K562 (cell line): ENCODE measurements around the gene SMAD3. TPM values are rescaled to one million over a fixed set of nuclear protein-coding genes. Genes with fewer than 3 reads are reported as not detected.
A peak's percentile ranks its signal among the peaks of the same experiment; 100 is the strongest.

ENCODE experiments used
- ATAC-seq: fragments of 200-7000 bp; cut with Tn5 transposase; 3 replicates; pipeline ENCODE4 v1.9.1; 2020; ENCODE audit warnings: moderate library complexity
- BruUV-seq: library from RNA; stranded (reverse); fragments of 400-500 nt; replicated peaks from 2 replicates; lab custom pipeline; 2021; lab: Mats Ljungman, UMichigan
- CTCF ChIA-PET: fragments of 300-600 bp; formaldehyde crosslinking; extraction: SDS; loops from one replicate; lab custom pipeline; 2021; ENCODE audit warnings: low intra/inter-chr PET ratio; lab: Yijun Ruan, JAX
- POLR2A ChIA-PET: fragments of 300-600, 350-650 bp; sonication (Branson Sonifier 250); formaldehyde crosslinking; extraction: SDS; loops from one replicate; lab custom pipeline; 2021; ENCODE audit warnings: antibody characterized with exemption, inconsistent platforms; lab: Yijun Ruan, JAX
- DNase-seq, 4 experiments: peaks; one replicate each; pipeline versions ENCODE4 v3.0.0 to v3.0.0-alpha.2; 2011 to 2018; ENCODE audit warnings: low spot score in 3 of 4, mixed read lengths in 3 of 4; ENCODE audit errors: extremely low read depth in 1 of 4
- FAIRE-seq: peaks from 2 replicates; lab custom pipeline; 2011; peaks lifted over from hg19 to GRCh38; lab: Jason Lieb, UNC
- H2AFZ ChIP-seq: 2 replicates; pipeline ENCODE4 v1.6.0; 2011; ENCODE audit warnings: low read depth, low read length, control low read depth, inconsistent platforms
- H3K27ac ChIP-seq: fragments of 200-600 bp; 3 replicates; pipeline ENCODE4 v1.8.0; 2011; ENCODE audit warnings: low read depth, mild to moderate bottlenecking, control low read depth, inconsistent platforms, low read length, moderate library complexity, mixed read lengths; ENCODE audit errors: extremely low read depth
- H3K27me3 ChIP-seq, 2 experiments: fragments of 300-600 bp in 1 of 2; 2 replicates in 1 of 2; 3 replicates in 1 of 2; pipeline versions ENCODE4 v1.6.0 to v1.8.0; 2011; ENCODE audit warnings: inconsistent platforms in 2 of 2, low read length in 2 of 2, mild to moderate bottlenecking in 1 of 2, mixed read lengths in 1 of 2, moderate library complexity in 1 of 2; ENCODE audit not compliant: control insufficient read depth in 2 of 2, insufficient read depth in 2 of 2
- H3K36me3 ChIP-seq: fragments of 300-600 bp; 3 replicates; pipeline ENCODE4 v1.8.0; 2011; ENCODE audit warnings: mild to moderate bottlenecking, low read length, inconsistent platforms; ENCODE audit not compliant: control insufficient read depth, insufficient read depth
- H3K4me1 ChIP-seq, 2 experiments: fragments of 200-600 bp in 1 of 2; replicated peaks in 1 of 2; 2 replicates in 1 of 2; 3 replicates in 1 of 2; pipeline versions ENCODE4 v1.5.1 to v1.8.0; 2011; ENCODE audit warnings: inconsistent platforms in 2 of 2, low read length in 2 of 2, mild to moderate bottlenecking in 1 of 2, mixed read lengths in 1 of 2, moderate library complexity in 1 of 2; ENCODE audit not compliant: control insufficient read depth in 2 of 2, insufficient read depth in 2 of 2
- H3K4me2 ChIP-seq: 2 replicates; pipeline ENCODE4 v1.6.1; 2011; ENCODE audit warnings: low read length, control low read depth, inconsistent platforms, mixed read lengths; ENCODE audit not compliant: insufficient read depth
- H3K4me3 ChIP-seq: fragments of 200-600 bp; sonication (generic), shearing (Covaris generic); 2 replicates; pipeline ENCODE4 v1.5.1; 2016; ENCODE audit warnings: control low read depth, inconsistent platforms
- H3K79me2 ChIP-seq: fragments of 200-600 bp; 3 replicates; pipeline ENCODE4 v1.8.0; 2011; ENCODE audit warnings: low read length, inconsistent platforms; ENCODE audit not compliant: control insufficient read depth, insufficient read depth
- H3K9ac ChIP-seq, 2 experiments: 2 replicates each; pipeline versions ENCODE4 v1.6.0 to v1.6.1; 2011; ENCODE audit warnings: low read depth in 2 of 2, low read length in 2 of 2, control low read depth in 1 of 2, inconsistent platforms in 1 of 2, mild to moderate bottlenecking in 1 of 2, mixed read lengths in 1 of 2; ENCODE audit not compliant: insufficient read depth in 1 of 2
- H3K9me1 ChIP-seq: one replicate; pipeline ENCODE4 v1.6.0; 2011; ENCODE audit warnings: inconsistent platforms, mild to moderate bottlenecking, low read length, moderate library complexity; ENCODE audit not compliant: control insufficient read depth, insufficient read depth
- H3K9me3 ChIP-seq: replicated peaks from 2 replicates; pipeline ENCODE4 v1.5.1; 2011; ENCODE audit warnings: low read depth, low read length, inconsistent platforms; ENCODE audit not compliant: control insufficient read depth, insufficient read depth
- H4K20me1 ChIP-seq: replicated peaks from 2 replicates; pipeline ENCODE4 v1.6.1; 2011; ENCODE audit warnings: low read length, inconsistent platforms, mixed read lengths; ENCODE audit not compliant: control insufficient read depth, insufficient read depth
- COPS2 ChIP-seq: fragments of 450-650 bp; conservative IDR thresholded peaks from 2 replicates; pipeline ENCODE4 v1.6.1; 2016; ENCODE audit warnings: mild to moderate bottlenecking, moderate library complexity
- ETV1 ChIP-seq: fragments of 450-650 bp; conservative IDR thresholded peaks from 2 replicates; pipeline ENCODE4 v1.6.1; 2016; ENCODE audit warnings: missing genetic modification characterization, control low read depth, low read depth, missing compliant biosample characterization
- HNRNPH1 ChIP-seq: fragments of 200-400 bp; formaldehyde crosslinking; optimal IDR thresholded peaks from 2 replicates; pipeline ENCODE3; 2017; ENCODE audit warnings: low read depth, mild to moderate bottlenecking, low read length, moderate library complexity
- KDM1A ChIP-seq, 2 experiments: fragments of 450-650 bp; IDR thresholded peaks; 2 replicates each; pipeline ENCODE4 v1.6.1; 2016; ENCODE audit warnings: mild to moderate bottlenecking in 2 of 2
- NFIC ChIP-seq: fragments of 450-650 bp; IDR thresholded peaks from 2 replicates; pipeline ENCODE4 v1.6.1; 2017; ENCODE audit warnings: mild to moderate bottlenecking, inconsistent platforms
- PURB ChIP-seq: sonication (generic); formaldehyde crosslinking; IDR thresholded peaks from 2 replicates; pipeline ENCODE4 v1.9.0; 2021; ENCODE audit warnings: low read depth, mild to moderate bottlenecking, missing genetic modification reagents
- RUNX1 ChIP-seq: sonication (generic); IDR thresholded peaks from 2 replicates; pipeline ENCODE4 v1.6.1; 2016; ENCODE audit warnings: antibody characterized with exemption, low read depth
- SMARCE1 ChIP-seq: fragments of 450-650 bp; IDR thresholded peaks from 2 replicates; pipeline ENCODE4 v1.7.1; 2016; ENCODE audit warnings: mild to moderate bottlenecking
- TSC22D4 ChIP-seq: fragments of 450-650 bp; IDR thresholded peaks from 2 replicates; pipeline ENCODE4 v1.6.1; 2016; ENCODE audit warnings: missing genetic modification characterization, missing biosample characterization, control low read depth
- ZBTB34 ChIP-seq: fragments of 250-450 bp; sonication (Bioruptor Pico); IDR thresholded peaks from 2 replicates; pipeline ENCODE4 v1.8.0; 2021; ENCODE audit warnings: mild to moderate bottlenecking, moderate library complexity
- ZNF436 ChIP-seq: fragments of 250-450, 450-650 bp; sonication (Bioruptor Pico); formaldehyde crosslinking; IDR thresholded peaks from 2 replicates; pipeline ENCODE4 v1.7.0; 2020; ENCODE audit warnings: mild to moderate bottlenecking
- WGBS: fragments of 100-300 bp; shearing (Covaris generic); methylation state at CpG from one replicate; pipeline ENCODE4 v1.1.6; 2016; ENCODE audit warnings: low coverage, mixed read lengths; ENCODE audit not compliant: insufficient coverage; ENCODE audit errors: missing lambda C conversion rate; 5-methylcytosine and 5-hydroxymethylcytosine counted together
- in situ Hi-C: fragments of 300-500 bp; cut with MboI; formaldehyde crosslinking; loops from 4 replicates; pipeline ENCODE4 v1.15.0; 2018; ENCODE audit warnings: inconsistent platforms, mixed read lengths
- intact Hi-C: fragments of 100-400 bp; cut with micrococcal nuclease; formaldehyde crosslinking; loops from 2 replicates; pipeline ENCODE4 v1.14.2; 2022
- polyA plus RNA-seq, 8 experiments: library from polyadenylated mRNA; depleted of rRNA in 4 of 8; stranded (reverse) in 5 of 8; unstranded in 3 of 8; fragments of >200 nt; fragmentation: Nextera tagmentation in 2 of 8; fragmentation: Illumina TruSeq in 1 of 8; extraction: Ambion mirVana in 2 of 8; extraction: Trizol in 1 of 8; gene quantifications; 2 replicates each; pipeline versions ENCODE4 v1.2.1 to v1.2.3, GENCODE V29; 2011 to 2014; ENCODE audit warnings: inconsistent platforms in 1 of 8, missing spikeins in 1 of 8
- total RNA-seq, 7 experiments: library from RNA; depleted of rRNA in 6 of 7; stranded (reverse); fragments of >200 nt in 6 of 7; fragmentation: Illumina TruSeq in 2 of 7; extraction: Trizol in 2 of 7; gene quantifications; 2 replicates each; pipeline versions ENCODE4 v1.2.1 to v1.2.3, GENCODE V29; 2011 to 2021; ENCODE audit warnings: low replicate concordance in 1 of 7
- TF ChIP-seq, protein P1 (sequence below): sonication (generic); formaldehyde crosslinking; IDR thresholded peaks from 2 replicates; pipeline ENCODE4 v1.8.0; 2022; ENCODE audit warnings: mild to moderate bottlenecking, missing genetic modification reagents, borderline replicate concordance

SMAD3 gene
- total and polyA plus RNA-seq, 9 of the 15 experiments (the other 6 are each of a cell fraction or from before 2014, with no cell fraction given): 4.3 to 39.2 (median 11.1) TPM

GRCh38 chr15:67024998-67025368 lies 40.4 kb upstream of the SMAD3 start (continued):
- no peak for TF ChIP-seq RUNX1
- no peak for TF ChIP-seq SMARCE1
- no peak for TF ChIP-seq COPS2
- no peak for TF ChIP-seq HNRNPH1

- no peaks in the 10 kb centered on the region for H3K9me1 ChIP-seq
- intact Hi-C loops: no loop called here
- 22% methylated on average over 8 of the region's 9 CpGs for WGBS
- H3K36me3 ChIP-seq: no peaks in the 10 kb centered on the region
- no peaks in the 10 kb centered on the region for H4K20me1 ChIP-seq
- H3K9me3 ChIP-seq: no peaks in the 10 kb centered on the region
- no peaks in the 10 kb centered on the region for H3K27me3 ChIP-seq
- H3K4me1 ChIP-seq: peaks cover 11 to 46% of the 10 kb centered on the region in 2 experiments
- in situ Hi-C loops: no loop called here
- FAIRE-seq: no peak
- CTCF ChIA-PET: no interaction called here
- H3K79me2 ChIP-seq: no peaks in the 10 kb centered on the region
- peak overlapping the region; percentile 68 for H3K27ac ChIP-seq
- H3K4me2 ChIP-seq: peak overlapping the region; percentile 51
- DNase-seq: peak in 1 of 4 experiments; percentile 56
- H2AFZ ChIP-seq: peak overlapping the region; percentile 98
- no TSS peak for BruUV-seq
- peak; percentile 16; the same call in 2 of the 3 replicates for ATAC-seq
- H3K4me3 ChIP-seq: no peak overlapping the region
- peak overlapping the region; percentile 53 to 77; a peak in 3 of 4 replicates for H3K9ac ChIP-seq
- POLR2A ChIA-PET: interaction anchor here (0.6 to 1.8 kb wide), 5 partner anchors 10 to 93 kb away, joined by 3 to 6 read pairs (median 5); no protein-coding TSS in a partner anchor
- no peak for TF ChIP-seq TSC22D4 (tag)
- TF ChIP-seq ETV1 (tag): peak; percentile 37; the same call in 1 of the 2 replicates
- peak; percentile 89 for TF ChIP-seq NFIC
- TF ChIP-seq, protein P1, sequence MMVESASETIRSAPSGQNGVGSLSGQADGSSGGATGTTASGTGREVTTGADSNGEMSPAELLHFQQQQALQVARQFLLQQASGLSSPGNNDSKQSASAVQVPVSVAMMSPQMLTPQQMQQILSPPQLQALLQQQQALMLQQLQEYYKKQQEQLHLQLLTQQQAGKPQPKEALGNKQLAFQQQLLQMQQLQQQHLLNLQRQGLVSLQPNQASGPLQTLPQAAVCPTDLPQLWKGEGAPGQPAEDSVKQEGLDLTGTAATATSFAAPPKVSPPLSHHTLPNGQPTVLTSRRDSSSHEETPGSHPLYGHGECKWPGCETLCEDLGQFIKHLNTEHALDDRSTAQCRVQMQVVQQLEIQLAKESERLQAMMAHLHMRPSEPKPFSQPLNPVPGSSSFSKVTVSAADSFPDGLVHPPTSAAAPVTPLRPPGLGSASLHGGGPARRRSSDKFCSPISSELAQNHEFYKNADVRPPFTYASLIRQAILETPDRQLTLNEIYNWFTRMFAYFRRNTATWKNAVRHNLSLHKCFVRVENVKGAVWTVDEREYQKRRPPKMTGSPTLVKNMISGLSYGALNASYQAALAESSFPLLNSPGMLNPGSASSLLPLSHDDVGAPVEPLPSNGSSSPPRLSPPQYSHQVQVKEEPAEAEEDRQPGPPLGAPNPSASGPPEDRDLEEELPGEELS (CRISPR knock-in tag): no peak
- 0 out of 4 replicates have a peak, but pooled peaks of 1 of the 2 experiments have one; percentile 19 for TF ChIP-seq KDM1A (IDR thresholded peaks at IDR 0.05)
- no peak for TF ChIP-seq PURB (CRISPR knock-in tag)
- TF ChIP-seq ZNF436 (CRISPR knock-in tag): no peak
- no peak for TF ChIP-seq ZBTB34 (CRISPR knock-in tag)
Observed at GRCh38 chr15:67025719-67026609, 39.4 kb upstream of the SMAD3 start.
